Transverse colon (tissue), 4 donors: ENCODE data around the gene LDB2. TPM values are rescaled to one million over a fixed set of nuclear protein-coding genes. Genes with fewer than 3 reads are reported as not detected.

ENCODE experiments used
- DNase-seq: peaks from one replicate; pipeline ENCODE4 v3.0.0-alpha.2; 2019
- H3K27ac ChIP-seq, 4 donors: fragments of 200-600 bp; sonication (generic); 2 replicates each; pipeline ENCODE4 v1.5.1; 2016 to 2018; ENCODE audit warnings: inconsistent platforms in 4 of 4
- H3K27me3 ChIP-seq: fragments of 200-600 bp; sonication (generic); 2 replicates; pipeline ENCODE4 v1.5.1; 2017; ENCODE audit warnings: inconsistent platforms
- H3K36me3 ChIP-seq, 4 donors: fragments of 200-600 bp; sonication (generic); 2 replicates each; pipeline ENCODE4 v1.5.1; 2017 to 2019; ENCODE audit warnings: inconsistent platforms in 4 of 4
- H3K4me1 ChIP-seq, 4 donors: fragments of 200-600 bp; sonication (generic); 2 replicates each; pipeline ENCODE4 v1.5.1; 2017 to 2020; ENCODE audit warnings: inconsistent platforms in 4 of 4
- H3K4me3 ChIP-seq, 4 donors: fragments of 200-600 bp; sonication (generic); 1 replicate in 1 of 4; 2 replicates in 3 of 4; pipeline versions ENCODE4 v1.5.1 to v1.6.1; 2017 to 2019; ENCODE audit warnings: inconsistent platforms in 4 of 4
- H3K9me3 ChIP-seq, 2 donors: fragments of 200-600 bp; sonication (generic); 2 replicates each; pipeline ENCODE4 v1.5.1; 2017 to 2019; ENCODE audit warnings: inconsistent platforms in 2 of 2
- CTCF ChIP-seq, 5 experiments: fragments of 200-600 bp in 3 of 5; fragments of 450-650 bp in 2 of 5; sonication (generic) in 3 of 5; IDR thresholded peaks; 1 replicate in 2 of 5; 2 replicates in 3 of 5; pipeline ENCODE4 v1.5.1; 2016 to 2017; ENCODE audit warnings: antibody characterized with exemption in 5 of 5, inconsistent platforms in 3 of 5, mild to moderate bottlenecking in 2 of 5, moderate library complexity in 1 of 5
- EP300 ChIP-seq: sonication (generic); formaldehyde crosslinking; IDR thresholded peaks from one replicate; pipeline ENCODE4 v1.6.1; 2017; ENCODE audit warnings: antibody characterized with exemption, low read depth
- POLR2A ChIP-seq: fragments of 450-650 bp; IDR thresholded peaks from one replicate; pipeline ENCODE4 v1.6.1; 2016; ENCODE audit warnings: antibody characterized with exemption, mild to moderate bottlenecking, moderate library complexity
- POLR2AphosphoS5 ChIP-seq, 3 donors: sonication (generic); formaldehyde crosslinking; IDR thresholded peaks; one replicate each; pipeline ENCODE4 v1.6.1; 2016; ENCODE audit warnings: antibody characterized with exemption in 3 of 3
- WGBS, 2 donors: methylation state at CpG; one replicate each; pipeline ENCODE4 v1.1.5; 2018; ENCODE audit warnings: low coverage in 1 of 2; 5-methylcytosine and 5-hydroxymethylcytosine counted together
- in situ Hi-C, 4 donors: fragments of 200-750 bp; cut with MboI; loops; one replicate each; pipeline versions ENCODE4 v1.15.0 to v1.15.1; 2017; ENCODE audit warnings: low sequenced_read_pairs in 3 of 4, low pct_ligation_motif_present in 1 of 4, low pct_unique_long_range_greater_than_20kb in 1 of 4
- intact Hi-C: fragments of 100-400 bp; cut with DNase I; formaldehyde crosslinking; loops from one replicate; pipeline ENCODE4 v1.15.1; 2023; ENCODE audit warnings: low total_unique reads
- total RNA-seq, 4 donors: library from RNA; depleted of rRNA; stranded (reverse); fragments of >200 nt; gene quantifications; one replicate each; pipeline ENCODE4 v1.1.0, GENCODE V29; 2016

The LDB2 gene
- total RNA-seq, 4 donors from 2014 or later = 7.0 to 46.6 (median 8.9) TPM

DNA sequence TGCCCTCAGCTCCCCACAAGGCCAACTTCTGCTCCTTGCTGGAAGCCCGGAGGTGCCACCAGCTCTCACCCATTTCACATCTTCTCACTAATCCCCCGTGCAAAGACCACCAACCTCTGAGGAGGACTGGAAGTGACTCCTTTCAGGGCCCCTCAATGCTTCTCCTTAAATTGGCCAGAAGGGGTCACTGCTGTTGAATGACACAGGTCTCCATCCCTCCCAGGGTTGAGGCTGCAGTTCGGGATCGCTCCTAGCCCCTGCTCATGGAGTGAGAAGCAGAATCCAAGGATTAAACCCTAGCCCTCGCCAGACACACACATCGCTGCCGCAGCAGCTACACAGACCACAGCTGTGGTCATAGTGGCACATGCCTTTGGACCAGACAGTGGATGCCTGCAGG, 392.7 kb downstream of the LDB2 start:
- Histone ChIP-seq H3K27ac (no peak overlapping the region), H3K27me3 (no peaks in the 10 kb centered on the region), H3K36me3 (no peaks in the 10 kb centered on the region), H3K9me3 (peaks cover 0 to 7% of the 10 kb centered on the region in 2 donors), H3K4me3 (no peak overlapping the region), H3K4me1 (no peaks in the 10 kb centered on the region)
- DNase-seq = no peak
- in situ Hi-C loops = no loop called here
- no peak for TF ChIP-seq EP300
- no peak for TF ChIP-seq CTCF (IDR thresholded peaks at IDR 0.05)
- no peak for TF ChIP-seq POLR2A
- no peak for TF ChIP-seq POLR2AphosphoS5 (IDR thresholded peaks at IDR 0.05)
- intact Hi-C loops = no loop called here
- WGBS, 2 donors = 53 to 66% methylated on average over 3 to 7 of the region's 7 CpGs

GRCh38 chr4:16505267-16505666, 393.2 kb downstream of the LDB2 start:
- TF ChIP-seq EP300 (no peak), CTCF (IDR thresholded peaks at IDR 0.05) (no peak), POLR2AphosphoS5 (IDR thresholded peaks at IDR 0.05) (no peak), POLR2A (no peak)
- Histone ChIP-seq H3K9me3 (peaks cover 0 to 7% of the 10 kb centered on the region in 2 donors), H3K4me3 (no peak overlapping the region), H3K27me3 (no peaks in the 10 kb centered on the region), H3K4me1 (no peaks in the 10 kb centered on the region), H3K36me3 (no peaks in the 10 kb centered on the region), H3K27ac (no peak overlapping the region)
- intact Hi-C loops = no loop called here
- 87 to 90% methylated on average over 2 of the region's 2 CpGs for WGBS, 2 donors
- in situ Hi-C loops = no loop called here
- DNase-seq = no peak

- no peak overlapping the region for H3K27ac ChIP-seq
- no peaks in the 10 kb centered on the region for H3K9me3 ChIP-seq
- WGBS, 2 donors = 83 to 90% methylated on average over 3 to 4 of the region's 4 CpGs
- in situ Hi-C loops (no loop called here), intact Hi-C loops (no loop called here)
- no peaks in the 10 kb centered on the region for H3K27me3 ChIP-seq
- H3K4me1 ChIP-seq = no peaks in the 10 kb centered on the region
- no peaks in the 10 kb centered on the region for H3K36me3 ChIP-seq
- TF ChIP-seq POLR2AphosphoS5 (IDR thresholded peaks at IDR 0.05) (no peak), POLR2A (no peak), CTCF (IDR thresholded peaks at IDR 0.05) (no peak), EP300 (no peak)
- no peak overlapping the region for H3K4me3 ChIP-seq
- no peak for DNase-seq
Observed at GRCh38 chr4:16503421-16504100, 394.9 kb downstream of the LDB2 start.

DNA sequence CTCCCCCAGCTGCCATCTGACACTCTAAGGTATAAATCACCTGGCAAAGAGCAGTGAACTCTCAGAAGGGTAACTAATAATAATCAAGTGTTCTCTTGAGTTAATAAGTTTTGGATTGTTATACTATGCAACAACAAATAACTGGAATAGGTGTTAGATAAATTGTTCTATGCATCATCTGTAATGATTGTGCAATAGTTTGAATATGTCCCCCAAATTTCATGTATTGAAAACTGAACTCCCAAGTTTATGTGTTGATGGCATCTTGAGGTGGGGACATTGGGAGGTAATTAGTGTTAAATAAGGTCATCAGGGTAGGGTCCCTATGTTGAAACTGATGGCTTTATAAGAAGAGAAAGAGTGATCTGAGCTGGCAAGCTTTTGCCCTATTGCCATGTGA, 399.5 kb downstream of the LDB2 start:
- no peak for DNase-seq
- Histone ChIP-seq H3K9me3 (no peaks in the 10 kb centered on the region), H3K4me1 (no peaks in the 10 kb centered on the region), H3K27ac (no peak overlapping the region), H3K4me3 (no peak overlapping the region), H3K27me3 (no peaks in the 10 kb centered on the region), H3K36me3 (no peaks in the 10 kb centered on the region)
- no peak for TF ChIP-seq POLR2A
- TF ChIP-seq CTCF (IDR thresholded peaks at IDR 0.05) = no peak
- no peak for TF ChIP-seq POLR2AphosphoS5 (IDR thresholded peaks at IDR 0.05)
- TF ChIP-seq EP300 = no peak
- intact Hi-C loops = no loop called here
- in situ Hi-C loops = no loop called here
